Body of pancreas (tissue), 4 donors: ENCODE data around the gene MYO5A.

Experiments
- CTCF ChIP-seq, 7 experiments: fragments of 450-650 bp in 4 of 7; fragments of 200-600 bp in 3 of 7; sonication (generic) in 3 of 7; IDR thresholded peaks; one replicate each; pipeline ENCODE4 v1.5.1; 2016 to 2019; ENCODE audit warnings: antibody characterized with exemption in 7 of 7
- POLR2A ChIP-seq, 3 donors: fragments of 450-650 bp; IDR thresholded peaks; one replicate each; pipeline ENCODE4 v1.6.1; 2016; ENCODE audit warnings: antibody characterized with exemption in 3 of 3, mild to moderate bottlenecking in 2 of 3

GRCh38 chr15:52301265-52301847, 227.3 kb downstream of the MYO5A start:
- TF ChIP-seq CTCF (IDR thresholded peaks at IDR 0.05) (no peak), POLR2A (IDR thresholded peaks at IDR 0.05) (no peak)
